Esophagus muscularis mucosa (tissue), 4 donors: ENCODE measurements around the gene FGD2. TPM values are rescaled to one million over a fixed set of nuclear protein-coding genes. Genes with fewer than 3 reads are reported as not detected.

Experiments
- DNase-seq: peaks from one replicate; pipeline ENCODE4 v3.0.0-alpha.2; 2017; ENCODE audit errors: extremely low spot score
- H3K27ac ChIP-seq, 4 donors: fragments of 200-600 bp; sonication (generic); replicated peaks in 1 of 4; 1 replicate in 3 of 4; 2 replicates in 1 of 4; pipeline ENCODE4 v1.5.1; 2016 to 2019; ENCODE audit warnings: mild to moderate bottlenecking in 1 of 4
- H3K27me3 ChIP-seq, 4 donors: fragments of 200-600 bp; sonication (generic); one replicate each; pipeline versions ENCODE4 v1.5.1 to v1.6.0; 2016 to 2019
- H3K36me3 ChIP-seq, 4 donors: fragments of 200-600 bp; sonication (generic); one replicate each; pipeline ENCODE4 v1.5.1; 2016 to 2019
- H3K4me1 ChIP-seq, 4 donors: fragments of 200-600 bp; sonication (generic); one replicate each; pipeline ENCODE4 v1.5.1; 2016 to 2019
- H3K4me3 ChIP-seq, 4 donors: fragments of 200-600 bp; sonication (generic); 1 replicate in 2 of 4; 2 replicates in 2 of 4; pipeline ENCODE4 v1.5.1; 2016 to 2019; ENCODE audit warnings: mild to moderate bottlenecking in 4 of 4, moderate library complexity in 1 of 4
- H3K9me3 ChIP-seq, 4 donors: fragments of 200-600 bp; sonication (generic); 1 replicate in 3 of 4; 2 replicates in 1 of 4; pipeline ENCODE4 v1.5.1; 2016 to 2019
- EP300 ChIP-seq: sonication (generic); formaldehyde crosslinking; IDR thresholded peaks from one replicate; pipeline ENCODE4 v1.6.1; 2017; ENCODE audit warnings: antibody characterized with exemption
- POLR2A ChIP-seq: fragments of 450-650 bp; IDR thresholded peaks from one replicate; pipeline ENCODE4 v1.6.1; 2017; ENCODE audit warnings: antibody characterized with exemption, moderate library complexity, mild to moderate bottlenecking, low read depth
- POLR2AphosphoS5 ChIP-seq, 2 donors: sonication (generic); formaldehyde crosslinking; IDR thresholded peaks; one replicate each; pipeline ENCODE4 v1.6.1; 2017; ENCODE audit warnings: antibody characterized with exemption in 2 of 2
- WGBS: methylation state at CpG from one replicate; pipeline ENCODE4 v1.1.5; 2018; 5-methylcytosine and 5-hydroxymethylcytosine counted together
- intact Hi-C: fragments of 100-400 bp; cut with DNase I; formaldehyde crosslinking; loops from one replicate; pipeline ENCODE4 v1.15.1; 2023
- total RNA-seq, 4 donors: library from RNA; depleted of rRNA; stranded (reverse); fragments of >200 nt; gene quantifications; one replicate each; pipeline versions ENCODE4 v1.1.0 to v1.2.1, GENCODE V29; 2016
- TF ChIP-seq, protein P1 (sequence below), 3 experiments: fragments of 200-600 bp in 2 of 3; fragments of 450-650 bp in 1 of 3; sonication (generic) in 2 of 3; IDR thresholded peaks; one replicate each; pipeline ENCODE4 v1.5.1; 2017 to 2019; ENCODE audit warnings: antibody characterized with exemption in 3 of 3, mild to moderate bottlenecking in 2 of 3, moderate library complexity in 1 of 3

The FGD2 gene
- total RNA-seq, 4 donors from 2014 or later = 13.9 to 23.1 (median 19.3) TPM

DNA sequence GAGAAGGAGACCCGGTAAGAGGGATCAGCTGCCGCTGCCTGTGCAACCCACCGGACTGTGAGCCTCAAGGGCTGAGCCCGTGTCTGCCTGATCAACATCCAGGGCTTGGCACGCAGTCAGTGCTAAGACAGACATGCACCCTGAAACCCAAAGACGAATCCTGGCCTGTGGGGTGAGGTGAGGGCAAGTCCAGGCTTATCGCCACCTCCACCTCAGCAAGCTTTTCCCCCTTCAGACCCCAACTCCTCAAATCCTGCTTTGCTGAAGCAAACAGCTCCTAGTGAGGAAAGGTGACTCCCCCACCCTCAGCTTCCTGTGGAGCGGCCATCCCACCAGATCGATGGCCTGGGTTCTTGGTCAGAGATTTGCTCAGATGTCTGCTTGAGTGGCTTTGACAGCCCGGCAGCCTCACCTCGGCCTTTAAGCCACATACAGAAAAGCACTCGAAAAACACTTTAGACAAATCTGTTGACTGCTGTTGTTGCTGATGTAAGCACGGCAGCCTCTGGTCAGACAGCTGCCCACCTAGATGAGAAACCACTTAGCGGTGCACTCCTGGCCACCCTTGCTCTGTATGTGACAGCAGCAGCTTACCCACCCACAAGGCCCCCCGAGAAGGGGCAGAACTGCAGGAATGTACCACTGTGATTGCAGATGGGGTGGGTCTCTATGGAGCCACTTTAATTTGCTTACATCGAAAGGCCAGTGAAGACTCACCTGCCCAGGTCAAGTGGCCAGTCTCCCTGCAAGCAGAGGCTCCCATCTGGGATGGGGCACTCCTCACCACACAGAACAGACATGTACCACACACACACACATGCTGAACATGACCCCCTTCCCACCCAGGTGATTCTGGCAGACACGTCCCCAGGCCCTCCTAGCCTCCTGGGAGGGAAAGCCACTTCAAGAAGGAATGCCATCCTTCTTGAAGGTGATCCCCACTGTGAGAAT lies 34.3 kb upstream of the FGD2 start:
- Histone ChIP-seq H3K4me1 (peaks cover 6 to 67% (median 23%) of the 10 kb centered on the region in 4 donors), H3K27ac (no peak overlapping the region), H3K9me3 (no peaks in the 10 kb centered on the region), H3K36me3 (peaks cover 93 to 100% (median 99%) of the 10 kb centered on the region in 4 donors), H3K4me3 (no peak overlapping the region), H3K27me3 (no peaks in the 10 kb centered on the region)
- TF ChIP-seq POLR2A (no peak), POLR2AphosphoS5 (IDR thresholded peaks at IDR 0.05) (no peak), EP300 (no peak)
- TF ChIP-seq, protein P1, sequence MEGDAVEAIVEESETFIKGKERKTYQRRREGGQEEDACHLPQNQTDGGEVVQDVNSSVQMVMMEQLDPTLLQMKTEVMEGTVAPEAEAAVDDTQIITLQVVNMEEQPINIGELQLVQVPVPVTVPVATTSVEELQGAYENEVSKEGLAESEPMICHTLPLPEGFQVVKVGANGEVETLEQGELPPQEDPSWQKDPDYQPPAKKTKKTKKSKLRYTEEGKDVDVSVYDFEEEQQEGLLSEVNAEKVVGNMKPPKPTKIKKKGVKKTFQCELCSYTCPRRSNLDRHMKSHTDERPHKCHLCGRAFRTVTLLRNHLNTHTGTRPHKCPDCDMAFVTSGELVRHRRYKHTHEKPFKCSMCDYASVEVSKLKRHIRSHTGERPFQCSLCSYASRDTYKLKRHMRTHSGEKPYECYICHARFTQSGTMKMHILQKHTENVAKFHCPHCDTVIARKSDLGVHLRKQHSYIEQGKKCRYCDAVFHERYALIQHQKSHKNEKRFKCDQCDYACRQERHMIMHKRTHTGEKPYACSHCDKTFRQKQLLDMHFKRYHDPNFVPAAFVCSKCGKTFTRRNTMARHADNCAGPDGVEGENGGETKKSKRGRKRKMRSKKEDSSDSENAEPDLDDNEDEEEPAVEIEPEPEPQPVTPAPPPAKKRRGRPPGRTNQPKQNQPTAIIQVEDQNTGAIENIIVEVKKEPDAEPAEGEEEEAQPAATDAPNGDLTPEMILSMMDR (IDR thresholded peaks at IDR 0.05) = no peak
- intact Hi-C loops = no loop called here
- DNase-seq = no peak
- 86% methylated on average over 16 of the region's 17 CpGs for WGBS

DNA sequence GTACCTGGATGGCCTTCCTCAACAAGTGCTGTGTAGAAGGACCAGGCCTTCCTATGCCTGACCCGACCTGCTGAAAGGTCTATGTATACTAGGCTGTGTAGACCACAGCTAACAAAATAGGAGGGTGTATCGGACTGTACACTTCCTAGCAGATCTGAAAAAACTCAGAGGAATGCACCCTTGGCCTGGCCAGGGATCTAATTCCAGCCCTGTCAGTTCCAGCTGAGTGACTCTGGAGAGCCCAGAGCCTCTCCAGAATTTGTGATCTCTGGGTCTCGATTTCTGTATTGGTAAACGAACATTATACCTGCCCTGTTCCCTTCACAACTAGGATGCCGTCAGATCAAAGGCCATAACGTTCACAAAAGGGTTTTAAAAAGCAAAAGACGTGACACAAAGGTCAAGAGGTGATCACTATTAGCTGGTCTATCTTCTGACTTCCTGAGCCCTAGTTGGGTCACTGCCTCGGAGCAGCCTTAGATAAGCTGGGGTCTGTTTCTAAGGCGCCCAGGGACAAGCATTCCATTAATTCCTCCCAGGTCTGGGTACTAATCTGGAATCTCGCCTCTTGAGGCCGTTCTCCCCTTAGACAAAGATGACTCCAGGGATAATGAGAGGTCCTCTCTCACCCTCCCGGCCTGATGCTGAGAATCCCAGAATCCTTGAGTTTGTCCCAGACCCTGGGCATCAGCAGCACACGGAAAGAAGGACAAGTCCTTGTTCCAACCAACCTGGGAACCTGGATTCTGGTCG lies 33.4 kb upstream of the FGD2 start:
- WGBS = 75% methylated on average over 13 of the region's 14 CpGs

DNA sequence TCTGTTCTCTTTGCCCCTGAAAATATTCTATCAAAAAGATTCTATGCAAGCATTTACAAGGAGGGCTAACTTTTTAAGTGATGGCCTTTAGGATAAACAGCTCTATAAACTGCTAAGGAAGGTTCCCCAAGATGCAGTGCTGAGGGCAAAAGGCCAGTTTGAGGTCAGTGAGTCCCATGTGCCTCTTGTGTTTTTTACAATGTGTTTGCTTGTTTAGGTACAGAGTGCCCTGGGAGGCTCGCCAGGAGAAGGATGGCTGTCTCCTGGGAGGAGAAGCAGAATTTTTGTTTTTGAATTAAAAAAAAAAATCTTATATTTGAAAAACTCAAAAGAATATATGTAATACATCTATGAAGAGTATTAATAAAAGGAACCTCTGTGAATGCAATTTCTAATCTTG lies 32.3 kb upstream of the FGD2 start:
- no peak for TF ChIP-seq POLR2AphosphoS5 (IDR thresholded peaks at IDR 0.05)
- TF ChIP-seq, protein P1 (IDR thresholded peaks at IDR 0.05) = no peak
- TF ChIP-seq EP300 = no peak
- no peak for TF ChIP-seq POLR2A
- H3K36me3 ChIP-seq = peaks cover 100% of the 10 kb centered on the region in 4 donors
- intact Hi-C loops = no loop called here
- no peak overlapping the region for H3K4me3 ChIP-seq
- H3K4me1 ChIP-seq = peaks cover 13 to 82% (median 26%) of the 10 kb centered on the region in 4 donors
- WGBS = 92% methylated on average over 1 of the region's 1 CpG
- H3K9me3 ChIP-seq = no peaks in the 10 kb centered on the region
- DNase-seq = no peak
- no peaks in the 10 kb centered on the region for H3K27me3 ChIP-seq
- no peak overlapping the region for H3K27ac ChIP-seq

More for the DNA sequence above, 33.4 kb upstream of the FGD2 start:
- Histone ChIP-seq H3K27me3 (no peaks in the 10 kb centered on the region), H3K4me1 (peaks cover 6 to 77% (median 25%) of the 10 kb centered on the region in 4 donors), H3K36me3 (peaks cover 100% of the 10 kb centered on the region in 4 donors), H3K27ac (no peak overlapping the region), H3K9me3 (no peaks in the 10 kb centered on the region), H3K4me3 (no peak overlapping the region)
- DNase-seq = no peak
- TF ChIP-seq POLR2A (no peak), EP300 (no peak), POLR2AphosphoS5 (IDR thresholded peaks at IDR 0.05) (no peak)
- TF ChIP-seq, protein P1 (IDR thresholded peaks at IDR 0.05) = no peak
- intact Hi-C loops = no loop called here

DNA sequence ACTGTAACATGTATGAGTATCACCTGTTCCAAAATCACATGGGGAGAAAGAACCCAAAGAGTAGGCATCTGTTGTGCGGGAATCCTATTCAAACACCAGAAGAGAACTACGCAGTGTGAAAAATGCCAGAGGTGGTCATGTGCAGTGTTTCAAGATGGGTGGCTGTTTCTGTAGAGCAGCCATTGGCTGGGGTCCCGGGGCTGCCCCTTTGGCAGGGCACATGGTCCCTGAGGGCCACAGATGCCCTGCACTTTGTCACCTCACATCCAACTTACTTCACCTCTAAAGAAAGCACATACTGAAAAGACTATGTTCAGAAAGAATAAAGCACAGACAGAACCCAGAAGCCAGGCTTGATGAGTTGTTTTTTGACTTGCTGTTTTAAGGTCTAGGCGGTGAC lies 31.8 kb upstream of the FGD2 start:
- WGBS = 71% methylated on average over 4 of the region's 4 CpGs
- no peaks in the 10 kb centered on the region for H3K9me3 ChIP-seq
- intact Hi-C loops = no loop called here
- H3K27me3 ChIP-seq = no peaks in the 10 kb centered on the region
- peaks cover 9 to 82% (median 23%) of the 10 kb centered on the region in 4 donors for H3K4me1 ChIP-seq
- H3K27ac ChIP-seq = no peak overlapping the region
- H3K4me3 ChIP-seq = no peak overlapping the region
- peaks cover 95 to 100% (median 99%) of the 10 kb centered on the region in 4 donors for H3K36me3 ChIP-seq
- no peak for DNase-seq
- no peak for TF ChIP-seq POLR2A
- TF ChIP-seq POLR2AphosphoS5 (IDR thresholded peaks at IDR 0.05) = no peak
- no peak for TF ChIP-seq EP300
- TF ChIP-seq, protein P1 (IDR thresholded peaks at IDR 0.05) = no peak
